BE2C (cell line): ENCODE results near the gene HSDL1.

ENCODE experiments used
- DNase-seq: peaks from one replicate; pipeline ENCODE4 v3.0.0-alpha.2; 2020
- H3K27me3 ChIP-seq: fragments of 250-450 bp; sonication (Bioruptor Pico); 2 replicates; pipeline ENCODE4 v1.5.1; 2020; ENCODE audit warnings: mild to moderate bottlenecking
- H3K36me3 ChIP-seq: fragments of 250-450 bp; sonication (Bioruptor Pico); 2 replicates; pipeline ENCODE4 v1.5.1; 2020; ENCODE audit warnings: mild to moderate bottlenecking
- H3K4me1 ChIP-seq: fragments of 250-450 bp; sonication (Bioruptor Pico); 2 replicates; pipeline ENCODE4 v1.5.1; 2020
- H3K4me3 ChIP-seq: 2 replicates; pipeline ENCODE4 v1.5.1; 2011; ENCODE audit warnings: low read depth, low read length
- H3K9me3 ChIP-seq: fragments of 250-450 bp; sonication (Bioruptor Pico); 2 replicates; pipeline ENCODE4 v1.5.1; 2020
- CTCF ChIP-seq: IDR thresholded peaks from 2 replicates; pipeline ENCODE4 v1.5.1; 2012; ENCODE audit warnings: mild to moderate bottlenecking, low read depth, low read length

The HSDL1 gene

GRCh38 chr16:84150926-84151325, 5.9 kb upstream of the HSDL1 start:
- Histone ChIP-seq H3K36me3 (no peaks in the 10 kb centered on the region), H3K4me3 (no peak overlapping the region), H3K9me3 (no peaks in the 10 kb centered on the region), H3K27me3 (peaks cover 24% of the 10 kb centered on the region), H3K4me1 (no peaks in the 10 kb centered on the region)
- DNase-seq, result no peak
- no peak for TF ChIP-seq CTCF

GRCh38 chr16:84144209-84144858, 643 bp downstream of the HSDL1 start:
- DNase-seq, result peak; percentile 27
- H3K36me3 ChIP-seq, result no peaks in the 10 kb centered on the region
- no peaks in the 10 kb centered on the region for H3K4me1 ChIP-seq
- H3K9me3 ChIP-seq, result no peaks in the 10 kb centered on the region
- no peak; the same call in 1 of the 2 replicates for TF ChIP-seq CTCF
- H3K27me3 ChIP-seq, result peaks cover 22% of the 10 kb centered on the region
- peak overlapping the region; percentile 77 for H3K4me3 ChIP-seq

GRCh38 chr16:84143784-84144199, 1.2 kb downstream of the HSDL1 start:
- peak overlapping the region; percentile 77 for H3K4me3 ChIP-seq
- no peak for TF ChIP-seq CTCF
- H3K4me1 ChIP-seq, result no peaks in the 10 kb centered on the region
- no peaks in the 10 kb centered on the region for H3K36me3 ChIP-seq
- no peaks in the 10 kb centered on the region for H3K9me3 ChIP-seq
- H3K27me3 ChIP-seq, result peaks cover 17% of the 10 kb centered on the region
- DNase-seq, result no peak

GRCh38 chr16:84143081-84143480, 1.9 kb downstream of the HSDL1 start:
- Histone ChIP-seq H3K36me3 (no peaks in the 10 kb centered on the region), H3K4me3 (no peak overlapping the region), H3K9me3 (no peaks in the 10 kb centered on the region), H3K27me3 (peaks cover 15% of the 10 kb centered on the region; the same call in 1 of the 2 replicates), H3K4me1 (no peaks in the 10 kb centered on the region)
- no peak for TF ChIP-seq CTCF
- DNase-seq, result no peak

- H3K4me3 ChIP-seq, result no peak overlapping the region
- H3K9me3 ChIP-seq, result no peaks in the 10 kb centered on the region
- H3K36me3 ChIP-seq, result no peaks in the 10 kb centered on the region
- peak; percentile 49 for TF ChIP-seq CTCF
- peaks cover 2% of the 10 kb centered on the region; the same call in 1 of the 2 replicates for H3K27me3 ChIP-seq
- DNase-seq, result peak; percentile 37
- H3K4me1 ChIP-seq, result no peaks in the 10 kb centered on the region
Measured at GRCh38 chr16:84141143-84141670, 3.8 kb downstream of the HSDL1 start.

- no peaks in the 10 kb centered on the region for H3K4me1 ChIP-seq
Measured at GRCh38 chr16:84139628-84140258, 5.2 kb downstream of the HSDL1 start.

More at GRCh38 chr16:84139628-84140258, 5.2 kb downstream of the HSDL1 start:
- H3K36me3 ChIP-seq, result no peaks in the 10 kb centered on the region
- DNase-seq, result no peak
- H3K9me3 ChIP-seq, result no peaks in the 10 kb centered on the region
- H3K4me3 ChIP-seq, result no peak overlapping the region
- H3K27me3 ChIP-seq, result no peaks in the 10 kb centered on the region
- TF ChIP-seq CTCF, result no peak
